Neuron (in vitro differentiated cells): ENCODE data around the gene TRPM3.

ENCODE experiments used
- H2AFZ ChIP-seq: one replicate; pipeline ENCODE4 v1.6.1; 2013; ENCODE audit warnings: low read depth, mild to moderate bottlenecking, inconsistent platforms, low read length, moderate library complexity
- H3K27me3 ChIP-seq: one replicate; pipeline ENCODE4 v1.6.1; 2013; ENCODE audit warnings: low read length; ENCODE audit not compliant: insufficient read depth
- H3K36me3 ChIP-seq: one replicate; pipeline ENCODE4 v1.6.1; 2013; ENCODE audit warnings: low read length; ENCODE audit not compliant: insufficient read depth
- H3K4me1 ChIP-seq: one replicate; pipeline ENCODE4 v1.6.1; 2013; ENCODE audit warnings: low read length; ENCODE audit not compliant: insufficient read depth
- H3K4me3 ChIP-seq: 2 replicates; pipeline ENCODE4 v1.5.1; 2013; ENCODE audit warnings: mild to moderate bottlenecking, low read length, moderate library complexity
- H3K9me3 ChIP-seq: one replicate; pipeline ENCODE4 v1.6.1; 2013; ENCODE audit warnings: low read length

Gene TRPM3

DNA sequence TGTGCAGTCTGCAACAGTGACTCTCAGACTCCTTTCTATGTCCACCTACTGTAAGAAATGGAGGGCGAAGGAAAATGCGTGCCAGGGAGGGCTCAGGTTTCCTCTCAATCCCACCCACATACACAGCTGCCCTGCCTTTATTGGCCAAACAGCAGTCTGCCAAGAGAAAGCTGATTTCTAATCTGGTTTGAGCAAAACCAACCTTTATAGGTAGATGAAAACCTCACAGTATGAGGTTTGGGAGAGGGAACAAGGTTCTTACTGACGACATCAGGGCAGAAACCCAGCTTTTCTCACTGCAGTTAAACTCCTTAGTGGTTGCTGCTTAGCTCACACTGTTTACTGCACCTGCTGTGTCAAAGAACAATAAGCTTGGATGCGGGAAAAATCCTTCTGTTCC is 554.7 kb downstream of the TRPM3 start:
- Histone ChIP-seq H2AFZ (no peak overlapping the region), H3K27me3 (no peaks in the 10 kb centered on the region), H3K4me1 (peaks cover 4% of the 10 kb centered on the region), H3K36me3 (no peaks in the 10 kb centered on the region), H3K4me3 (no peak overlapping the region), H3K9me3 (no peaks in the 10 kb centered on the region)

DNA sequence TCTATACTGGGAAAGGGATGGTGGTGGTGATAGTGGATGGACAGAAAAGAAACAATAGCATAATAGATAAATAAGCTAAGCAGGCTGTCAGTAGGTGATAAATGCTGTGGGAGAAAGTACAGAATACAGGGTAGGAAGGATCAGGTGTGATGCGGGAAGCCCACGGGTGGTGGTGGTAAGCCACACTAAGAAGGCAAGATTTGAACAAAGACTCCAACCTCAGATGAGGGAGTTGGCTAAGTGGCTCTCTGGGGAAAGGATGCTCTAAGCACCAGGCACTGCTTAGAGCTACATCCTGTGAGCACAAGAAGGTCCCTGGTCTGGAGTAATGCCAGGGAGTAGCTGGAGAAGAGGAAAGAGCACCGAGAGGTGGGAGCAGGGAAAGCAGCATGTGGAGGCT is 555.4 kb downstream of the TRPM3 start:
- H2AFZ ChIP-seq = no peak overlapping the region
- H3K36me3 ChIP-seq = no peaks in the 10 kb centered on the region
- no peaks in the 10 kb centered on the region for H3K27me3 ChIP-seq
- H3K4me3 ChIP-seq = no peak overlapping the region
- peaks cover 2% of the 10 kb centered on the region for H3K4me1 ChIP-seq
- H3K9me3 ChIP-seq = no peaks in the 10 kb centered on the region

DNA sequence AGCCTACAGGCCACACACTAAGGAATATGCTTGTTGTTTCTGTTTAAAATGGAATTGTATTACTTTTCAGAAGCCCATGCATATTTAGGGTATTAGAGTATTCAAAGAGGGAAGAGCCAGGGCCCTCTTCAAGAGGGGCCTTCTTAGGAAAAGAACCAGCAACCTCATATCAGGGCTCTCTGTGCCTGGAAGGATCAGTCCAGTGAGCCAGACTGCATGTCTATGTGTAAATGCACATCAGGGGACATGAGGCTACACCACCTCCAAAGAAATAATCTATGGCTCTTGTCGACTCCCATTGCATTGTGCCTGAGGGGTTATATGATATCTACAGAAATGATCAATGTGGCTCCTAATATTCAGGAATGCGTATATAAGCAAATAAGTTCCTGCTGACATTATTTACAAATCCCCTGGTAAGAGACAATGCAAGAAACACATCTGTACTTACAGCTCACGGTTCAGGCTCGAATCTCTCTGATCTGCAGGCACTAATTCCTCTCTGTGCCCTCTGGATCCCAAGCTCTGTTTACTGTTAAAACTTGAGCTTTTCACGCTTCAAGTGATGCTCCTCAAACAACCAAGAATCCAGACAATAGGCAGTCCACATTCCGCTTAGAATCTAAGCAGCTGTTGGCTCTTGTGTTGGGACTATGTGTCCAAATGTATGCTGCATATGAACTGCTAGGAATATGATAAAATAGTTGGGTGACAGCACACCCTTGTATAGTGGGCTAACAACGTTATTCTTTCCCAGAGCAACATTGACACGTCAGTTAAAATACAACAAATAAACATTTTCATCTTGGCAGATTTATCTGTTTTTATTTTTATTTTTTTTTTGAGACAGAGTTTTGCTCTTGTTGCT is 556.7 kb downstream of the TRPM3 start:
- Histone ChIP-seq H3K4me3 (no peak overlapping the region), H3K4me1 (peaks cover 2% of the 10 kb centered on the region), H3K27me3 (no peaks in the 10 kb centered on the region), H3K36me3 (no peaks in the 10 kb centered on the region), H2AFZ (no peak overlapping the region), H3K9me3 (no peaks in the 10 kb centered on the region)

DNA sequence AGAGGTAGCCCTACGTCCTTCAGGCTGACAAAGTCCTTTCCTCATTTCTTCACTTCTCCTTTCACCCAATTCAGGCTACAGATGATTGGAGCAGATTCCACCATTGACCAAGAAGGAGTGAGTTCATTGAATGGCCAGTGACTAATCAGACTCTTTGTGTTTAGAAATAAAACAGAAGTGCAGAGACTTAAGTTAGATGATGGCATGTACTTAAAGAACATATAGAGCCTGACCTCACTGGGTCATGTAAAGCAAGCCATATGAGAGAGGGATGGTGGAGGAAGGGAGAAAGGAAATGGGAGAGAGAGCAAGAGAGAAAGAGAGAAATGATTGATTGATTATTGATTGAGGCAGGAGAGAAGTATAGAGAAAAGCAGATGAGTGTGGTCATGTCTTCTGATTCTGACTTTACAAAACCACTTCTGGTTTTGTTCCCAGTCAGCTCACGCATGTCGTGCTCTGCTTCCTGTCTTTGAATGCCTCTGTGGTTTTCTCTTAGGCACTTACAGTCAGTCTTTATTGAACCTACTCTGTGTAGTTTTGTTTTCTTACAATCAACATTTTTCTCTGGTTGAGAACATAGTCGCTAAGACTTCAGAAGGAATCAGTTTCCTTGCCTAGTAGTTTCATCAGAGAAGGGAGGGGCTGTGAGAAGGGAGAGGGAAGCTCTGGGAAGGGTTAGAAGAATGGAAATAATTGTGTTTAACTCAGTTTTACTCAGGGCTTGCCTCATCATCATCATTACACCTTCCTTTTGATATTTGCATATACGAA is 557.8 kb downstream of the TRPM3 start:
- no peaks in the 10 kb centered on the region for H3K27me3 ChIP-seq
- H3K4me1 ChIP-seq = no peaks in the 10 kb centered on the region
- no peak overlapping the region for H3K4me3 ChIP-seq
- no peaks in the 10 kb centered on the region for H3K36me3 ChIP-seq
- H3K9me3 ChIP-seq = no peaks in the 10 kb centered on the region
- H2AFZ ChIP-seq = no peak overlapping the region

DNA sequence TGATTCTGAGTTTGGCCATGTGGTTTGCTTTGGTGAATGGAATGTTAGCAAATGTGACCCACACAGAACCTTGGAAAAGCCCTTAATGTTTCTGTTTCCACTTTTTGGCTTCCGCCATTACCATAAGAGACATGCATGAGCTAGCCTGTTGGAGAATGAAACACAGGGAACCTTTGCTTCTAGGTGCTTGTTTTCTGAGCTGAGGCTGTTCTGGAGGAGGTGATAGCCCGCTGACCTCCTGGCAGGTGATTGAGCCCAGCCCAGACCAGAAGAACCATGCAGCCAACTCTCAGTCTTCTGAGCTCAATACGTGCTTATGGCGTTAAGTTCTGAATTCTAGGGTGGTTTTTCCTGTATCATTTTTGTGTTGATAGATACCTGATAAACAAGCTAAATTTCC is 558.4 kb downstream of the TRPM3 start:
- Histone ChIP-seq H3K27me3 (no peaks in the 10 kb centered on the region), H2AFZ (no peak overlapping the region), H3K9me3 (no peaks in the 10 kb centered on the region), H3K4me3 (no peak overlapping the region), H3K36me3 (no peaks in the 10 kb centered on the region), H3K4me1 (no peaks in the 10 kb centered on the region)

DNA sequence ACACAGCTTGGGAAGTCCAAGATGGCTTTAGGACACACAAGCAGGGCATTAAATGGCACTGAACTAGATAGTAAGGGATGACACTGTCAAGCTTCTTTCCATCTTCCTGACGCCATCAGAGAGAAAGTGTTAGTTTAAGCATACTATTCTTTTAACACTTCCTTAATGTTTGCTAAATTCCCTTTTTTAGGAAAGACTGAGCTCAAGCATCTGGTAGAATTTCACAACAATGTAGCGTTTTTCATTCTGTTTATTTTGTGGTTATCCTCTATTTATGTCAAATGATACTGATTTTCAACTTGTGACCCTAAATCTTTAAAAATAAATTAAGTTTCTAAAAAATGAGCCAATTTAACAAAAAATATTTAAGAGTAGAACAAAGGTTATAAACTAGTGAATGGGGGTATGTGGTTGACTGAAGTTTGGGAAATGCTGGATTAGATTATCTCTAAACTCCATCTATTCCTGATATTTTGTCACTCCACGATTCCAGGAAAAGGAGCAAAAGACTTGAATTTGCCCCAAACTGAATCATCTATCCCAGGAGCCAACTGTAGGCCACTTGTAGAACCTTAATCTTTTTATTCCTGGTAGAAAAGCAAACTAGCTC is 559.5 kb downstream of the TRPM3 start:
- H2AFZ ChIP-seq = no peak overlapping the region
- no peaks in the 10 kb centered on the region for H3K4me1 ChIP-seq
- H3K36me3 ChIP-seq = no peaks in the 10 kb centered on the region
- H3K9me3 ChIP-seq = no peaks in the 10 kb centered on the region
- no peak overlapping the region for H3K4me3 ChIP-seq
- H3K27me3 ChIP-seq = no peaks in the 10 kb centered on the region

DNA sequence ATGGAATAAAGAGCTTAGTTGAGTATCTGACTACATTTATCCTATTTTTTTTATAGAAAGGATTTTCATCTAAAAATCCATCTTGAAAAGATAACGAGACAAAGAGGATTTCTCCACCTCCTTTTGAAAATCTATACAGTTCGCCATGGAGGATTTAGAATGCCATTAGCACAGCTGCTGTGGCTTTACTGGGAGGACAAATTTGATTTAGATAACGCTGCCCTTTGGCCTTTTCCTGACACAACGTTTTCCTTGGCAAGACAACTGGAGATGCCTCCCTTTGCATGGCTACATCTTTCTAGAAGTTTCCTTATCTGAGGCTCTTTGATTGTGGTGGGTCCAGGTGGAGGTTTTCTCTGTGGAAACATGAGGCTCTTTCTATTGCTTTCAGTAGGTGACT is 560.3 kb downstream of the TRPM3 start:
- Histone ChIP-seq H3K4me1 (no peaks in the 10 kb centered on the region), H3K9me3 (no peaks in the 10 kb centered on the region), H3K36me3 (no peaks in the 10 kb centered on the region), H3K4me3 (no peak overlapping the region), H2AFZ (no peak overlapping the region), H3K27me3 (no peaks in the 10 kb centered on the region)

DNA sequence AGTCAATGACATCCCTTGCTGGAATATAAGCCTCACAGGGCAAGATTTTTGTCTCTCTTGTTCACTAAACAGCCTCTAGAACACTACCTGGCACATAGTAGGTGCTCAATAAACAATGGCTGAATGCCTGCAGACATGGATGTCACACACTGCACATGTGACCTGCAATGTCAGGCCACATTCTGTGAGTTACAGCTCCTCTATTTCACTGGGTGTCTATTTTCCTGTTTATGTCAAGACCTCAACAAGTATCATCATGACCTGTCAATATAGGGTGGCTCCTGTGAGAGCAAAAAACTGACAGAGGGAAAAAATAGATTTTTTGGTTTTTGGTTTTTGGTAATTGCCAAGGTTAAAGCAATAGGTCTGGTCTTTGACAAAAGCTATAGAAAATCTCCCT is 562.3 kb downstream of the TRPM3 start:
- Histone ChIP-seq H3K9me3 (no peaks in the 10 kb centered on the region), H2AFZ (no peak overlapping the region), H3K27me3 (no peaks in the 10 kb centered on the region), H3K36me3 (no peaks in the 10 kb centered on the region), H3K4me1 (peaks cover 6% of the 10 kb centered on the region), H3K4me3 (no peak overlapping the region)

DNA sequence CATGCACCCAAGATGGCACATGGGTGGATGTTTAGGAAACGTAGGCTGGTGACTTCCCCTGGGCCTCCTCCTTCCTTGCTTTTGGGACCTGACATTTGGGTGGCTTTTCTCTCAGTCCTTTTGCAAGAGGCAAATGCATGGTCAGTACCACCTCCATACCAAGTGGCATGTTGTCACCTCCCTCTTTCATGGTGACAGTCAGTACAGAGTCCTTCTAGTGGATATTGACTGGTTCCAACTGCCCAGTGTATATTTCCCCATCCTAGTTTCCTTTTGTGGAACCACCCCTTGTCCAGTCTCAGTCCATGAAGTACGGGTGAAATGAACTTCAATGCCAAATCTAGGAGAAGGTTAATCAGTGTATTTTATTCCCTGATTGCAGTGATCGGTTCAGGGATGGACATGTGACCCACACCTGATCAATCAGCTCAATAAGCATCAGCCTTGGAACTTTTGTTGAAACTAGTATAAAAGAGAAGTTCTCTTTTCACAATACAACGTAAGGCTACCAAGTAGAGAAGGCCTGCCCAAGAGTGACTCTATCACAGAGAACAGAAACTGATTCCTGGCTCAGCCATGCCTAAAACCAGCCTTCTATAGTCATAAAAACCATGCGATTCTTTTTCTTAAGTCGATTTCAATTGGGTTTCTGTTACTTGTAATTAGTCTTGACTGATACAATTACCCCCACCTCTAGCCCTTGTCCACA is 563.6 kb downstream of the TRPM3 start:
- Histone ChIP-seq H3K36me3 (no peaks in the 10 kb centered on the region), H2AFZ (no peak overlapping the region), H3K4me3 (no peak overlapping the region), H3K9me3 (no peaks in the 10 kb centered on the region), H3K27me3 (no peaks in the 10 kb centered on the region), H3K4me1 (peaks cover 12% of the 10 kb centered on the region)

DNA sequence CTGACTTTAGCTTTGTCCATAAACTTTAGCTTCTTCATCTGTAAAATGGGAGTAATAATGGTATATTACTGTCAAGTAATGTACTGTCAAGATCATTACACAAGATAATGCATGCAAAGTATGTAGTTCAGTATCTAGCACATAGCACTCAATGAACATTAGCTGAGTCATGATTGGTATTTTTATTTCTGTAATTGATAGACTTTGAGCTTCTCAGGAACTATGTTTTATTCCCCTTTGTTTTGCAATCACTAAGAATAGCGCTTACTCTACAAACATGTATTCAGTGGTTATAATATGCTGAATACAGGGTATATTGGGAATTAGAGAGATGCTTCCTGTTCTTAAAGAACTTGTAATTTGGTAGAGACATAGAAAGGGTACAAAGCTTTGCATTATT is 564.6 kb downstream of the TRPM3 start:
- H2AFZ ChIP-seq = no peak overlapping the region

DNA sequence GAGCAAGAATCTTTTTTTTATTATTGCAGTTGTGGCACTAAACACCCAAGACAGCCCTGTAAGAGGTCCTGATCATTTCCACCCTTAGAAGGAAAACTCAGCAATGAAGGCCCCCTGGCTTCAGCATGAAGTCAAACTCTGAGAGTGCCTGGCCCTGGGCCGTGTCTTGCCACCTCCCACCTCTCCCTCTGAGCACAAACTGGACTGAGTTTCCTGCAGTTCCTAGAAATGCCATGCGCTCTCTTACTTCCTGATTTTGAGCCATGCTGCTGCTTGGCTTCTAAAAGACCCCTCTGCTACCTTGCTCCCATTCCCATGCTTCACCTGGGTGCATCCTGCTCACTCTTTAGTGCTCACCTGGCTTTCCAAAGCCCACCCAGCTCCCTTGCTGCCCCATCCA is 566.5 kb downstream of the TRPM3 start:
- Histone ChIP-seq H3K4me3 (no peak overlapping the region), H3K36me3 (no peaks in the 10 kb centered on the region), H2AFZ (no peak overlapping the region), H3K27me3 (no peaks in the 10 kb centered on the region), H3K9me3 (no peaks in the 10 kb centered on the region), H3K4me1 (peaks cover 12% of the 10 kb centered on the region)

More for the DNA sequence above, 564.6 kb downstream of the TRPM3 start:
- no peaks in the 10 kb centered on the region for H3K9me3 ChIP-seq
- no peaks in the 10 kb centered on the region for H3K36me3 ChIP-seq
- no peaks in the 10 kb centered on the region for H3K27me3 ChIP-seq
- no peak overlapping the region for H3K4me3 ChIP-seq
- H3K4me1 ChIP-seq = peaks cover 12% of the 10 kb centered on the region

DNA sequence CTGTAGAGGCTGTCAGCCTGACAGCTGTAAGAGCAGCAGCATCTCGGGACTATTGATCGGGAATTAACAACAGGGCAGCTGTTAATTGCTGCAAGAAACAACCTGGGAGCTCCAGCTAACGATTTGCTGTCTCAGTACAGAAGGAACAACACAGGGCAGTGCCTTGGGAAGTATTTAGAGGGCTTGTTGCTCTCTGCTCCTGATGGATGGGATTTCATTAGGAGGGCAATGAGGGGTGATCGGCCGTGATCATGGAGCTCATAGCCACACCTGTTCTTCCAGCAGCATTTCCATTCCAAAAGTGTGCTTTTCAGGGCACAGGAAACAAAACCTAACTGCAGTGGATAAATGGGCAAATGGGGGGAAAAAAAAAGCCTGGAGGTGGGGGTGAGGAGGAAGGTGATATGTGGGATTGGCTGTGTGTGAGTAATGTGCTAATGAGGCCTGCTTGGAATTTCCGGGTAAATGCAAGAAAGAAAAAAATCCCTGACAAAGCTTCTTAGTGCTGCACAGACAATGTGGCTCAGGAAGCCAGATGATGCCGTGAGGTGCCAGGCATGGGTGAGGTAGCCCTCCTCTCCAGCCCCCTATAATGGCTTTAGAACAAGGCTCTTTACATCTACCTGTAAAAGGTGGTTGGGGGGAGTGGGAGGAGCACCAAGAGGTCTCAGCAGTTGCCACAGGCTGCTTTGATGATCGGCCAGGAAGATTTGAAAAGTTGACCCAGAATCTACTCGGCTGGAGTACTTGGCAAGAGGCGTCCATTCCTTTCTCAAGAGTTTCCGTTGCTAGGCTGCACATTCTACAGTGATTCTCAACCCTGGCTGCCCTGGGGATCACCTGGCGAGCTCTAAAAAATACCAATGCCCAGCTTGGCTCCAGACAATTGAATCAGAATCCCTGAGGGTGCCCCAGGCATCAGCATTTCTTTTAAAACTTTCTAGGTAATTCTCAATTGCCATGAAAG is 567.4 kb downstream of the TRPM3 start:
- Histone ChIP-seq H3K9me3 (no peaks in the 10 kb centered on the region), H3K27me3 (no peaks in the 10 kb centered on the region), H3K36me3 (no peaks in the 10 kb centered on the region), H2AFZ (no peak overlapping the region), H3K4me3 (no peak overlapping the region), H3K4me1 (peaks cover 12% of the 10 kb centered on the region)
